ENCODE results near the gene ZCCHC17.

- no peak for TF ChIP-seq CTCF (IDR thresholded peaks at IDR 0.05)
- no peak for TF ChIP-seq POLR2A (IDR thresholded peaks at IDR 0.05)
Measured at GRCh38 chr1:31308036-31308435, 11.2 kb downstream of the ZCCHC17 start.
